ENCODE measurements around the gene ZNF506. TPM values are rescaled to one million over a fixed set of nuclear protein-coding genes. Genes with fewer than 3 reads are reported as not detected.
"Not testable (repeated sequence)": the region's sequence is repeated elsewhere in the genome, so short reads cannot be mapped to it uniquely, and the experiment has no call there.

The ZNF506 gene
- polyA plus RNA-seq, 1 donor = 27.1 TPM

- no peak for DNase-seq
- H3K27ac ChIP-seq (ENCODE audit: low read length) = no peak overlapping the region
Measured at GRCh38 chr19:19746286-19747213, 75.0 kb downstream of the ZNF506 start.

GRCh38 chr19:19745496-19746285 is 75.9 kb downstream of the ZNF506 start:
- no peak overlapping the region for H3K27ac ChIP-seq (ENCODE audit: low read length)
- H3K4me1 ChIP-seq (ENCODE audit: control insufficient read depth, insufficient read depth, low read length) = no peaks in the 10 kb centered on the region
- no CpG with 5 or more reads among the region's 17 CpGs for WGBS (ENCODE audit: insufficient coverage, low lambda C conversion rate)
- no peak for DNase-seq
- no peak overlapping the region for H3K4me3 ChIP-seq (ENCODE audit: low read length)
- no peaks in the 10 kb centered on the region for H3K27me3 ChIP-seq (ENCODE audit: control insufficient read depth, insufficient read depth, low read length)
- H3K9me3 ChIP-seq (ENCODE audit: control insufficient read depth, low read depth, low read length) = peaks cover 3% of the 10 kb centered on the region
- H3K36me3 ChIP-seq (ENCODE audit: control insufficient read depth, insufficient read depth, low read length) = no peaks in the 10 kb centered on the region

More at GRCh38 chr19:19746286-19747213, 75.0 kb downstream of the ZNF506 start:
- H3K36me3 ChIP-seq (ENCODE audit: control insufficient read depth, insufficient read depth, low read length) = no peaks in the 10 kb centered on the region
- peaks cover 3% of the 10 kb centered on the region for H3K9me3 ChIP-seq (ENCODE audit: control insufficient read depth, low read depth, low read length)
- no peaks in the 10 kb centered on the region for H3K27me3 ChIP-seq (ENCODE audit: control insufficient read depth, insufficient read depth, low read length)
- no peaks in the 10 kb centered on the region for H3K4me1 ChIP-seq (ENCODE audit: control insufficient read depth, insufficient read depth, low read length)
- no peak overlapping the region for H3K4me3 ChIP-seq (ENCODE audit: low read length)
- no CpG with 5 or more reads among the region's 15 CpGs for WGBS (ENCODE audit: insufficient coverage, low lambda C conversion rate)

DNA sequence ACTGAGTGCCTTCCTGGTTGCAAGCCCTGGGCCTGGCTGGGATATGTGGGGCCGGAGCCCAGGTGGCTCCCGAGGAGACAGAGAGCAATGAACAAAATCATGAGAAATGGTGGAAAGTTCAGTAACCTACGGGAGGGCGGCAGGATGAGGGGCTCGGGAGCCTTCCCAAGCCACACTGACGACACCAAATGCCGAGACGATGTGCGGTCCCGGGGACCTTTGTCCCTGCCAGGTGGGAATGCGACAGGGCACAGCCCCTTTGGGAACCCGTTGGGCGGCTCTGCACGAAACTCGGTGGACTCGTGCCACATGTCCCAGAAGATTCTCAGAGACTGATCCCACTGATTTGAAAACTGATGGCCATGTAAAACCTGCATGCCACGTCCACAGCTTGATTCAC is 76.9 kb downstream of the ZNF506 start:
- Histone ChIP-seq H3K27ac (ENCODE audit: low read length) (no peak overlapping the region), H3K36me3 (ENCODE audit: control insufficient read depth, insufficient read depth, low read length) (no peaks in the 10 kb centered on the region), H3K4me1 (ENCODE audit: control insufficient read depth, insufficient read depth, low read length) (no peaks in the 10 kb centered on the region), H3K9me3 (ENCODE audit: control insufficient read depth, low read depth, low read length) (peaks cover 3% of the 10 kb centered on the region), H3K4me3 (ENCODE audit: low read length) (no peak overlapping the region), H3K27me3 (ENCODE audit: control insufficient read depth, insufficient read depth, low read length) (no peaks in the 10 kb centered on the region)
- no CpG with 5 or more reads among the region's 17 CpGs for WGBS (ENCODE audit: insufficient coverage, low lambda C conversion rate)
- no peak for DNase-seq

- not testable (repeated sequence) for H3K36me3 ChIP-seq (ENCODE audit: control insufficient read depth, insufficient read depth, low read length); H3K4me3 ChIP-seq (ENCODE audit: low read length); H3K27ac ChIP-seq (ENCODE audit: low read length); DNase-seq; H3K27me3 ChIP-seq (ENCODE audit: control insufficient read depth, insufficient read depth, low read length); H3K9me3 ChIP-seq (ENCODE audit: control insufficient read depth, low read depth, low read length); H3K4me1 ChIP-seq (ENCODE audit: control insufficient read depth, insufficient read depth, low read length)
- no CpG with 5 or more reads among the region's 6 CpGs for WGBS (ENCODE audit: insufficient coverage, low lambda C conversion rate)
Measured at GRCh38 chr19:19743921-19744320, 77.6 kb downstream of the ZNF506 start.

DNA sequence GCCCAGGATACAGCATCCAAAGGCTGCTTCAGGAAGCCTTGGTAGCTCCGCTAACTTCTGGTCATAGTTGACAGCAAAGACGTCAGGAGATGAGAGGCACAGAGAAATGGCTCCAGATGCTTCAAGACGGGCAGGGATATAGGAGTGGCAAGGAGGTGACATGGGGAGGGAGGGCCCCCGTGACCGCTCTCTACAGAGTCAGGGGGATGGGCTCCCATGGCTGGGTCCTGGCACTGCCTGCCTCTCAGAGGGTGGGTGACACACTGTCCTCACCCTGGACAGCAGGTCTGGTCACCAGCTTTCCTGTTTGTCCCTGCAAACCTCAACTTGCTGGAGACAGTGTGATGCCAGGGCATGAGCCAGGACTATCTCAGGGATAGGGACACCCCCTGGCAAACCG is 78.4 kb downstream of the ZNF506 start:
- H3K4me1 ChIP-seq (ENCODE audit: control insufficient read depth, insufficient read depth, low read length) = no peaks in the 10 kb centered on the region
- no peak overlapping the region for H3K27ac ChIP-seq (ENCODE audit: low read length)
- H3K27me3 ChIP-seq (ENCODE audit: control insufficient read depth, insufficient read depth, low read length) = no peaks in the 10 kb centered on the region
- no peak for DNase-seq
- H3K9me3 ChIP-seq (ENCODE audit: control insufficient read depth, low read depth, low read length) = peaks cover 3% of the 10 kb centered on the region
- no CpG with 5 or more reads among the region's 6 CpGs for WGBS (ENCODE audit: insufficient coverage, low lambda C conversion rate)
- H3K4me3 ChIP-seq (ENCODE audit: low read length) = no peak overlapping the region
- H3K36me3 ChIP-seq (ENCODE audit: control insufficient read depth, insufficient read depth, low read length) = no peaks in the 10 kb centered on the region

- no peak for DNase-seq
- H3K36me3 ChIP-seq (ENCODE audit: control insufficient read depth, insufficient read depth, low read length) = no peaks in the 10 kb centered on the region
- no CpG with 5 or more reads among the region's 9 CpGs for WGBS (ENCODE audit: insufficient coverage, low lambda C conversion rate)
- H3K4me1 ChIP-seq (ENCODE audit: control insufficient read depth, insufficient read depth, low read length) = no peaks in the 10 kb centered on the region
- H3K27ac ChIP-seq (ENCODE audit: low read length) = no peak overlapping the region
- H3K27me3 ChIP-seq (ENCODE audit: control insufficient read depth, insufficient read depth, low read length) = no peaks in the 10 kb centered on the region
- H3K4me3 ChIP-seq (ENCODE audit: low read length) = no peak overlapping the region
- peaks cover 3% of the 10 kb centered on the region for H3K9me3 ChIP-seq (ENCODE audit: control insufficient read depth, low read depth, low read length)
Measured at GRCh38 chr19:19742773-19743172, 78.8 kb downstream of the ZNF506 start.

Other genes starting within 250 kb of the ZNF506 start
- gene PBX4, start 203.1 kb downstream of the ZNF506 start, polyA plus RNA-seq = 2.3 TPM
- gene LPAR2, start 193.5 kb downstream of the ZNF506 start, polyA plus RNA-seq = 11.9 TPM
- 7.7 TPM for gene GMIP, start 178.1 kb downstream of the ZNF506 start, polyA plus RNA-seq
- gene ATP13A1, start 158.1 kb downstream of the ZNF506 start, polyA plus RNA-seq = 54.1 TPM
- 9.1 TPM for gene ZNF101, start 152.9 kb downstream of the ZNF506 start, polyA plus RNA-seq
- 8.1 TPM for gene ZNF14, start 88.6 kb downstream of the ZNF506 start, polyA plus RNA-seq
- gene ZNF253, start 44.1 kb upstream of the ZNF506 start, polyA plus RNA-seq = 15.6 TPM
- gene ZNF93, start 79.2 kb upstream of the ZNF506 start, polyA plus RNA-seq = 6.8 TPM
- 12.0 TPM for gene ZNF682, start 217.8 kb upstream of the ZNF506 start, polyA plus RNA-seq

Measured in large intestine (tissue), 3 donors.